Lower leg skin (tissue), 3 donors: ENCODE results near the gene GPR158.

ENCODE experiments used
- POLR2A ChIP-seq, 2 donors: fragments of 450-650 bp; IDR thresholded peaks; one replicate each; pipeline ENCODE4 v1.6.1; 2016 to 2017; ENCODE audit warnings: antibody characterized with exemption in 2 of 2, mild to moderate bottlenecking in 1 of 2, moderate library complexity in 1 of 2
- TF ChIP-seq, protein P1 (sequence below), 3 donors: fragments of 450-650 bp; IDR thresholded peaks; one replicate each; pipeline ENCODE4 v1.5.1; 2016; ENCODE audit warnings: antibody characterized with exemption in 3 of 3, mild to moderate bottlenecking in 3 of 3, moderate library complexity in 2 of 3

DNA sequence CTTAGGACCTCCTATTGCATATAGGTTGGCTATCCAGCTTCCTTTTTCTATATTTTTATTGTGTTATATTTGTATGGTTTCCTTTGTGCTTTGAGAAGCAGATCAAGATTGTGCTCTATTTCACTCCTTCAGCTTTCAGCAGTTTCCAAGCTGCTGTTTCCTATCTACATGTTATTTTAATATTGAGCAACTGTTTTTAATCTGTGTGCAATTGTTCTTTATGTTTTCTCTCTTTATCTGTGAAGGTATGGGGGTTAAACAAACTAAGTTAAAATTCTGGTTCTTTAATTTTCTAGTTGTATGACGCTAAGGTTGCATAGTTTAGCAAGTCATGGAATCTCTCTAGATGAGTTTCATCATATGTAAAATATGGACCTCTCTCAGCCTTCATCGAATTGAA lies 251.0 kb downstream of the GPR158 start:
- TF ChIP-seq, protein P1, sequence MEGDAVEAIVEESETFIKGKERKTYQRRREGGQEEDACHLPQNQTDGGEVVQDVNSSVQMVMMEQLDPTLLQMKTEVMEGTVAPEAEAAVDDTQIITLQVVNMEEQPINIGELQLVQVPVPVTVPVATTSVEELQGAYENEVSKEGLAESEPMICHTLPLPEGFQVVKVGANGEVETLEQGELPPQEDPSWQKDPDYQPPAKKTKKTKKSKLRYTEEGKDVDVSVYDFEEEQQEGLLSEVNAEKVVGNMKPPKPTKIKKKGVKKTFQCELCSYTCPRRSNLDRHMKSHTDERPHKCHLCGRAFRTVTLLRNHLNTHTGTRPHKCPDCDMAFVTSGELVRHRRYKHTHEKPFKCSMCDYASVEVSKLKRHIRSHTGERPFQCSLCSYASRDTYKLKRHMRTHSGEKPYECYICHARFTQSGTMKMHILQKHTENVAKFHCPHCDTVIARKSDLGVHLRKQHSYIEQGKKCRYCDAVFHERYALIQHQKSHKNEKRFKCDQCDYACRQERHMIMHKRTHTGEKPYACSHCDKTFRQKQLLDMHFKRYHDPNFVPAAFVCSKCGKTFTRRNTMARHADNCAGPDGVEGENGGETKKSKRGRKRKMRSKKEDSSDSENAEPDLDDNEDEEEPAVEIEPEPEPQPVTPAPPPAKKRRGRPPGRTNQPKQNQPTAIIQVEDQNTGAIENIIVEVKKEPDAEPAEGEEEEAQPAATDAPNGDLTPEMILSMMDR (IDR thresholded peaks at IDR 0.05) = no peak
- no peak for TF ChIP-seq POLR2A (IDR thresholded peaks at IDR 0.05)
